Kidney (tissue), 14 donors: ENCODE results near the gene TLK1. TPM values are rescaled to one million over a fixed set of nuclear protein-coding genes. Genes with fewer than 3 reads are reported as not detected.

Experiments
- DNase-seq, 5 donors: peaks; one replicate each; pipeline ENCODE4 v3.0.0-alpha.2; 2013 to 2020
- FAIRE-seq: peaks from 2 replicates; lab custom pipeline; 2012; peaks lifted over from hg19 to GRCh38; lab: Jason Lieb, UNC
- H3K27ac ChIP-seq, 2 donors: one replicate each; pipeline ENCODE4 v1.7.0; 2013; ENCODE audit warnings: low read depth in 2 of 2, low read length in 2 of 2, inconsistent platforms in 1 of 2
- H3K27me3 ChIP-seq: one replicate; pipeline ENCODE4 v1.7.1; 2013; ENCODE audit warnings: low read length, inconsistent platforms; ENCODE audit not compliant: control insufficient read depth, insufficient read depth
- H3K36me3 ChIP-seq, 3 donors: one replicate each; pipeline versions ENCODE4 v1.7.0 to v1.7.1; 2013; ENCODE audit warnings: low read length in 3 of 3, control low read depth in 1 of 3, inconsistent platforms in 1 of 3; ENCODE audit not compliant: insufficient read depth in 3 of 3, control insufficient read depth in 2 of 3
- H3K4me1 ChIP-seq, 3 donors: one replicate each; pipeline versions ENCODE4 v1.7.0 to v1.7.1; 2013; ENCODE audit warnings: low read length in 3 of 3, inconsistent platforms in 1 of 3, low read depth in 1 of 3; ENCODE audit not compliant: control insufficient read depth in 2 of 3, insufficient read depth in 2 of 3
- H3K4me3 ChIP-seq, 3 donors: one replicate each; pipeline versions ENCODE4 v1.7.0 to v1.8.1; 2013; ENCODE audit warnings: low read length in 3 of 3, control low read depth in 1 of 3, inconsistent platforms in 1 of 3
- H3K9ac ChIP-seq, 3 donors: one replicate each; pipeline versions ENCODE4 v1.7.0 to v1.7.1; 2013; ENCODE audit warnings: low read length in 3 of 3, control low read depth in 1 of 3, inconsistent platforms in 1 of 3
- H3K9me3 ChIP-seq, 3 donors: one replicate each; pipeline versions ENCODE4 v1.7.0 to v1.7.1; 2013; ENCODE audit warnings: low read length in 3 of 3, control low read depth in 1 of 3, inconsistent platforms in 1 of 3; ENCODE audit not compliant: control insufficient read depth in 2 of 3, insufficient read depth in 1 of 3
- CTCF ChIP-seq: IDR thresholded peaks from 3 replicates; pipeline ENCODE4 v1.5.1; 2012; ENCODE audit warnings: mild to moderate bottlenecking, moderate library complexity, borderline replicate concordance; ENCODE audit not compliant: insufficient read depth; ENCODE audit errors: extremely low read depth
- intact Hi-C: fragments of 100-400 bp; cut with DNase I; formaldehyde crosslinking; loops from one replicate; pipeline ENCODE4 v1.11.1; 2022
- polyA plus RNA-seq: library from polyadenylated mRNA; stranded (reverse); fragments of 350-450 nt; fragmentation: Illumina TruSeq; extraction: RNeasy Lipid Tissue Mini Kit (QIAGEN cat#74804); gene quantifications from one replicate; pipeline ENCODE4 v1.2.3, GENCODE V29; 2014; ENCODE audit warnings: low read depth, low replicate concordance; ENCODE audit not compliant: insufficient read depth
- total RNA-seq: library from RNA; stranded (reverse); fragmentation: NEBNext Ultra II Directional; extraction: Animal tissue kit (Norgen Biotek cat#: 25700); gene quantifications from one replicate; pipeline ENCODE4 v1.2.1, GENCODE V29; 2021
- donor health status: control.
- donor health status: control.
- donor health status: control.
- donor health status: control.
- donor health status: control.
- donor health status: DM: yes; HTN: yes; CAD: no.
- donor health status: Normal renal cell carcinoma (clear cell type).

Gene TLK1
- total and polyA plus RNA-seq, 2 donors from 2014 or later, result 12.3 to 80.3 TPM

GRCh38 chr2:170963386-170963785 is 197.3 kb downstream of the TLK1 start:
- intact Hi-C loops, result no loop called here
- Histone ChIP-seq H3K9ac (no peak overlapping the region), H3K4me1 (no peaks in the 10 kb centered on the region), H3K4me3 (no peak overlapping the region), H3K36me3 (peaks cover 9 to 55% (median 28%) of the 10 kb centered on the region in 3 donors), H3K27ac (no peak overlapping the region), H3K9me3 (no peaks in the 10 kb centered on the region), H3K27me3 (no peaks in the 10 kb centered on the region)
- no peak for TF ChIP-seq CTCF
- FAIRE-seq (no peak), DNase-seq (no peak)

GRCh38 chr2:170953941-170954340 is 206.8 kb downstream of the TLK1 start:
- intact Hi-C loops, result no loop called here
- Histone ChIP-seq H3K27me3 (no peaks in the 10 kb centered on the region), H3K4me1 (no peaks in the 10 kb centered on the region), H3K27ac (no peak overlapping the region), H3K36me3 (peaks cover 12 to 54% (median 39%) of the 10 kb centered on the region in 3 donors), H3K9me3 (no peaks in the 10 kb centered on the region), H3K9ac (no peak overlapping the region), H3K4me3 (no peak overlapping the region)
- no peak for DNase-seq
- FAIRE-seq, result no peak
- no peak for TF ChIP-seq CTCF

GRCh38 chr2:170950221-170950761 is 210.4 kb downstream of the TLK1 start:
- no peaks in the 10 kb centered on the region for H3K4me1 ChIP-seq
- FAIRE-seq, result no peak
- intact Hi-C loops, result no loop called here
- H3K36me3 ChIP-seq, result peaks cover 12 to 46% (median 37%) of the 10 kb centered on the region in 3 donors
- TF ChIP-seq CTCF, result no peak
- no peak overlapping the region for H3K4me3 ChIP-seq
- no peaks in the 10 kb centered on the region for H3K27me3 ChIP-seq
- no peak overlapping the region for H3K27ac ChIP-seq
- DNase-seq, result no peak
- H3K9ac ChIP-seq, result no peak overlapping the region
- no peaks in the 10 kb centered on the region for H3K9me3 ChIP-seq

GRCh38 chr2:170949415-170949814 is 211.3 kb downstream of the TLK1 start:
- Histone ChIP-seq H3K36me3 (peaks cover 9 to 41% (median 30%) of the 10 kb centered on the region in 3 donors), H3K27ac (no peak overlapping the region), H3K4me1 (peaks cover 0 to 6% (median 0%) of the 10 kb centered on the region in 3 donors), H3K9ac (no peak overlapping the region), H3K4me3 (no peak overlapping the region), H3K27me3 (no peaks in the 10 kb centered on the region), H3K9me3 (no peaks in the 10 kb centered on the region)
- DNase-seq (no peak), FAIRE-seq (no peak)
- TF ChIP-seq CTCF, result no peak
- intact Hi-C loops, result no loop called here
